GM15510 (cell line): ENCODE results near the gene URI1.

Experiments used
- POLR2A ChIP-seq: IDR thresholded peaks from 3 replicates; pipeline ENCODE4 v1.6.1; 2011; ENCODE audit warnings: borderline replicate concordance; ENCODE audit not compliant: insufficient read length; ENCODE audit errors: extremely low read depth

The URI1 gene

GRCh38 chr19:30001301-30001700 lies 59.3 kb downstream of the URI1 start:
- no peak for TF ChIP-seq POLR2A

GRCh38 chr19:30001791-30002190 lies 59.8 kb downstream of the URI1 start:
- TF ChIP-seq POLR2A: no peak

- TF ChIP-seq POLR2A: no peak
These were observed 61.8 kb downstream of the URI1 start for GRCh38 chr19:30003866-30004265.

GRCh38 chr19:30004403-30004802 lies 62.4 kb downstream of the URI1 start:
- no peak for TF ChIP-seq POLR2A

- no peak for TF ChIP-seq POLR2A
These were observed 64.2 kb downstream of the URI1 start for GRCh38 chr19:30006207-30006606.

- TF ChIP-seq POLR2A: no peak
These were observed 66.1 kb downstream of the URI1 start for GRCh38 chr19:30008169-30008568.

GRCh38 chr19:30009013-30009412 lies 67.0 kb downstream of the URI1 start:
- no peak for TF ChIP-seq POLR2A

- TF ChIP-seq POLR2A: no peak
These were observed 69.1 kb downstream of the URI1 start for GRCh38 chr19:30011051-30011578.

GRCh38 chr19:30014770-30015169 lies 72.7 kb downstream of the URI1 start:
- TF ChIP-seq POLR2A: no peak

- TF ChIP-seq POLR2A: no peak
These were observed 75.1 kb downstream of the URI1 start for GRCh38 chr19:30017172-30017571.

- no peak for TF ChIP-seq POLR2A
These were observed 78.2 kb downstream of the URI1 start for GRCh38 chr19:30020189-30020588.

- TF ChIP-seq POLR2A: no peak
These were observed 80.6 kb downstream of the URI1 start for GRCh38 chr19:30022659-30023058.

GRCh38 chr19:30023330-30023729 lies 81.3 kb downstream of the URI1 start:
- TF ChIP-seq POLR2A: no peak

- TF ChIP-seq POLR2A: no peak
These were observed 82.1 kb downstream of the URI1 start for GRCh38 chr19:30024091-30024490.

GRCh38 chr19:30026933-30027332 lies 84.9 kb downstream of the URI1 start:
- no peak for TF ChIP-seq POLR2A

GRCh38 chr19:30028118-30028991 lies 86.3 kb downstream of the URI1 start:
- no peak for TF ChIP-seq POLR2A

GRCh38 chr19:30028992-30029343 lies 86.9 kb downstream of the URI1 start:
- no peak for TF ChIP-seq POLR2A

GRCh38 chr19:30029721-30030510 lies 87.9 kb downstream of the URI1 start:
- TF ChIP-seq POLR2A: no peak
